Brain microvascular endothelial cell (primary cell): Measurements from ENCODE around the gene SLAMF9.

ENCODE experiments used
- DNase-seq: peaks from one replicate; pipeline ENCODE4 v3.0.0-alpha.2; 2020
- H3K27ac ChIP-seq: fragments of 250-450 bp; sonication (Bioruptor Pico); 2 replicates; pipeline ENCODE4 v1.5.1; 2020; ENCODE audit warnings: mild to moderate bottlenecking, moderate library complexity
- H3K27me3 ChIP-seq: fragments of 250-450 bp; sonication (Bioruptor Pico); replicated peaks from 2 replicates; pipeline ENCODE4 v1.5.1; 2020; ENCODE audit warnings: mild to moderate bottlenecking
- H3K36me3 ChIP-seq: fragments of 250-450 bp; sonication (Bioruptor Pico); replicated peaks from 2 replicates; pipeline ENCODE4 v1.5.1; 2020; ENCODE audit warnings: mild to moderate bottlenecking
- H3K4me3 ChIP-seq: 2 replicates; pipeline ENCODE4 v1.5.1; 2011; ENCODE audit warnings: low read depth, mild to moderate bottlenecking, control low read depth, low read length, moderate library complexity
- CTCF ChIP-seq: IDR thresholded peaks from 2 replicates; pipeline ENCODE4 v1.5.1; 2011; ENCODE audit warnings: low read depth, mild to moderate bottlenecking, moderate library complexity, low read length, control low read depth, inconsistent platforms; ENCODE audit errors: missing control alignments
- in situ Hi-C: cut with HindIII; loops from 2 replicates; pipeline ENCODE4 v1.10.0; 2017; ENCODE audit warnings: low sequenced_read_pairs, low pct_ligation_motif_present

Gene SLAMF9

GRCh38 chr1:159977364-159978106 lies 23.5 kb upstream of the SLAMF9 start:
- in situ Hi-C loops, result no loop called here
- TF ChIP-seq CTCF, result no peak
- no peak for DNase-seq
- Histone ChIP-seq H3K27ac (no peak overlapping the region), H3K4me3 (no peak overlapping the region), H3K36me3 (no peaks in the 10 kb centered on the region), H3K27me3 (peaks cover 12% of the 10 kb centered on the region)

DNA sequence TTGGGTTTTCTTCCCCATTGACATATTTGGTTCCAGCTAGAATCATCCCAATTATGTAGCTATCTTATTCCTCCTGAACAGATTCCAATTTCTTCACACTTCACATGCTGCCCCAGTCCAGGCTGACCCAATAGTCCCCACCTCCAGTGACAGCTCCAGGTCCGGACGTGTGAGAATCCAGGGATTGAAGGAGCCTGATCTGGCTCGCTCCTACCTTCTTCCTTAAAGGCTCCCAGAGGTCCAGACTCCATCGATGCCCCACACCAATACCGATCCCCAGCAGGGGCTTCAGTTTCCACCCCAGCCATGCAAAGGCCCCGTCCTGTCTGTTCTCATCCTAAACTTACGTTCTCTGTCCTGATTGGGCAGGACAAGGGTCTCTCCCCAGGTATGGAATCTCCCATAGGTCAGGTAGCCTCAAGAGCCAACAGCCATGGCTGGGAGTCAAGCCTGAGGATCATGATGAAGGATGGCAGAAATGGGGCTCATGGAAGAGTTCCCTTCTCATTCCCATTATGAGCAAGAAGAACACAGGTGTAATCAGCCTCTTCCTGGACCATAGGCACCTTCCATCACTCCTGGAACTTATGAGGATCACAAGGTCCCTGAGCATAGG lies 20.4 kb upstream of the SLAMF9 start:
- in situ Hi-C loops, result no loop called here

DNA sequence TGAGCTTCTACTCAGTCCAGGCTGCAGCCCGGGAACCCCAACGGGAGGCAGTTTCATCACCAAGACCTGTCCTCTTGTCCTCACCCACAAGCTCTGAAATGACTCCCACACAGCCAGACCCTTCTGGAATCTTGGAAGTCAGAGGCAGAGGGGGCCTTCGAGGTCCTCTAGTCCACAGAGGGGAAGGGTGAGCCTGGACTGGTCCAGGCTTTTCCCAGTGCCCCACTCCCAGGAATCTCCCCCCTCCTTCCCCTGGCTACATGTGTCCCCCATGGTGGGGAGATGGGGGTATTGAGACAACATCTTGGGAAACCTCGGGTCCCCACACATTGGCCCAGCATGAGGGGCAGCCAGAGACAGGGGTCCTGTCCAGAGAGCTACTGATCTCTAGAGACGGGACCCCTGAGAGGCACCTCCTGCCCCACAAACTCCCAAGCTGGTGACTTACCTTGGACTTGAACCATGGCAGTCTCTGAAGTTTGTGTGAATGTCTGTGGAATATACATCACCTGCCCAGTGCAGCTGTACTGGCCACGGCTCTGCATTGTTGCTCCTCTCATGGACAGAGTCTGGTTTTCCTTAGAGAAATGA lies 19.4 kb upstream of the SLAMF9 start:
- in situ Hi-C loops, result no loop called here
- no peaks in the 10 kb centered on the region for H3K36me3 ChIP-seq
- DNase-seq, result no peak
- H3K4me3 ChIP-seq, result no peak overlapping the region
- TF ChIP-seq CTCF, result no peak
- no peak overlapping the region for H3K27ac ChIP-seq
- peaks cover 9% of the 10 kb centered on the region for H3K27me3 ChIP-seq

More for the DNA sequence above, 20.4 kb upstream of the SLAMF9 start:
- H3K27me3 ChIP-seq, result peaks cover 12% of the 10 kb centered on the region
- DNase-seq, result no peak
- no peak overlapping the region for H3K27ac ChIP-seq
- no peak for TF ChIP-seq CTCF
- H3K36me3 ChIP-seq, result no peaks in the 10 kb centered on the region
- no peak overlapping the region for H3K4me3 ChIP-seq

DNA sequence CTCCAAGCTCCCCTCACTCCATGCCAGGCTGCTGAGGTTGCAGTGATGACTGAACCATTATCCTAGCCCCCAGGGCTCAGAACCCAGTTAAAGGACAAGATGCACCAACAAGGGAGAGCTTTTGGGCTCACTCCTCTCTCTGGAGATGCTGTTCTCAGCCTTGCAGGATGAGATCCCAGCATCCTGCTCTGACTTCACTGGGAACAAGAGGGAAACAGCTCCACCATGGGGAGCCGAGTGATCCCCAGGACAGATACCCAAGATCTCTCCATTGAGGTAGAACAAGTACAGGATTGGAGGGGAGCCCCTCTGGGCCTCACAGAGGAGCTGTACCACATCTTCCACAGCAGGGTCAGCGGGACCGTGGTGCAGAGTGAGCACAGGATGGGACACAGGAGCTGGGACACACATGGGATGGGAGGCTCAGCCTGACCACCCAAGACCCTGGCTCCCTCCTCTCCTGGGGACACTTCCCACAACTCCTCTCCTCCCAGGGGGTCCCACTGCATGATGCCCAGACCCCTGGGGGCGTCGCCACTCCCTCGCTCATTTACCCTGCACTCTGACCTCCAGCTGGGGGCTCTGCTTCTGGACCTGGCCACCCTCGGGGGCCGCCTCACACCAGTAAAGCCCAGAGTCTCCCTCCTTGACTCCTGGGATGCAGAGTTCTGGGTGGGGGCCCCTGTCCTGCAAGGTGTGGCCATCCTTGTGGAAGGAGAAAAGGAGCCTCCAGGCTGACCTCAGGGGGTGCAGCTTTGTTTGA lies 18.6 kb upstream of the SLAMF9 start:
- in situ Hi-C loops, result no loop called here
- no peak for TF ChIP-seq CTCF
- Histone ChIP-seq H3K27ac (no peak overlapping the region), H3K27me3 (peaks cover 9% of the 10 kb centered on the region), H3K4me3 (no peak overlapping the region), H3K36me3 (no peaks in the 10 kb centered on the region)
- no peak for DNase-seq

GRCh38 chr1:159970932-159971342 lies 16.9 kb upstream of the SLAMF9 start:
- H3K27me3 ChIP-seq, result peaks cover 6% of the 10 kb centered on the region
- in situ Hi-C loops, result no loop called here
- no peak overlapping the region for H3K4me3 ChIP-seq

More at GRCh38 chr1:159970932-159971342, 16.9 kb upstream of the SLAMF9 start:
- no peaks in the 10 kb centered on the region for H3K36me3 ChIP-seq
- no peak for DNase-seq
- no peak for TF ChIP-seq CTCF
- no peak overlapping the region for H3K27ac ChIP-seq
